RPMI7951 (cell line): Measurements from ENCODE around the gene MFN2. TPM values are rescaled to one million over a fixed set of nuclear protein-coding genes. Genes with fewer than 3 reads are reported as not detected.
A peak's percentile ranks its signal among the peaks of the same experiment; 100 is the strongest.

Experiments
- DNase-seq: peaks from one replicate; pipeline ENCODE4 v3.0.0-alpha.2; 2012; ENCODE audit warnings: low read depth
- total RNA-seq: library from RNA; depleted of rRNA; stranded (reverse); fragments of >200 nt; shearing (Covaris generic); gene quantifications from 2 replicates; pipeline ENCODE4 v1.2.3, GENCODE V29; 2014; rRNA removed

MFN2 gene
- total RNA-seq, 1 experiment from 2014 or later, result 36.0 TPM

DNA sequence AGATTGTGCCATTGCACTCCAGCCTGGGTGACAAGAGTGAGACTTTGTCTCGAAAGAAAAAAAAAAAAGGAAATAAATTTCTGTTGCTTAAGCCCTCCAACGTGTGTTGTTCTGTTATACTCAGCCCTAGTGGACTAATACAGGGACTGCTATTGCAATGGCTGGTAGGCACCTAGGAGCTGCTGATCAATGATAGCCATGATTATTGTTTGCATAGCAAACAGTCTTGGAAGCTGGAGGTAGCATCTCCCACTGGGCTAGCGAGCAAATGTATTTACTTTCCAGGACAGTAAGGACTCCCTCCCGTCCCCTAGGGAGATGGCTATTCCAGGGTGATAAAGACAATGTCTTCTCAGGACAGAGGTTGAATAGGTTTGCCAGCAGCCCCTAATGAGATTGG is 69.4 kb downstream of the MFN2 start:
- no peak for DNase-seq

DNA sequence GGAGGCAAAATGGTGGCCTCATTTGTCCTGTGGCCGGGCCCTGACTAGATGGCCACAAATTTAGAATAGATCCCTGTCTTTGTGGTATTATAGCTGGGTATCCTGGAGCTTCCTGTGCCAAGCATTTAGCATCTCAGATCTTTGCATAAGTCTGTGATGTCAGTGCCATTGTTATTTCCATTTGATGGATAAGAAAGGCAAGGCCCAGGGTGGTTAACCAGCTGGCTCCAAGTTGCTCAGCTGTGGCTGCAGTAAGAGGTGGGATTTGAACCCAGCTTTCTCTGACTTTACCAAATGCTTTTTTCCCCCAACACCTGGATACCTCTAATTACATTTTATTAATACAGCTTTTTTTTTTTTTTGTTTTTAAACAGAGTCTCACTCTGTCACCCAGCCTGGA is 71.1 kb downstream of the MFN2 start:
- no peak for DNase-seq

DNA sequence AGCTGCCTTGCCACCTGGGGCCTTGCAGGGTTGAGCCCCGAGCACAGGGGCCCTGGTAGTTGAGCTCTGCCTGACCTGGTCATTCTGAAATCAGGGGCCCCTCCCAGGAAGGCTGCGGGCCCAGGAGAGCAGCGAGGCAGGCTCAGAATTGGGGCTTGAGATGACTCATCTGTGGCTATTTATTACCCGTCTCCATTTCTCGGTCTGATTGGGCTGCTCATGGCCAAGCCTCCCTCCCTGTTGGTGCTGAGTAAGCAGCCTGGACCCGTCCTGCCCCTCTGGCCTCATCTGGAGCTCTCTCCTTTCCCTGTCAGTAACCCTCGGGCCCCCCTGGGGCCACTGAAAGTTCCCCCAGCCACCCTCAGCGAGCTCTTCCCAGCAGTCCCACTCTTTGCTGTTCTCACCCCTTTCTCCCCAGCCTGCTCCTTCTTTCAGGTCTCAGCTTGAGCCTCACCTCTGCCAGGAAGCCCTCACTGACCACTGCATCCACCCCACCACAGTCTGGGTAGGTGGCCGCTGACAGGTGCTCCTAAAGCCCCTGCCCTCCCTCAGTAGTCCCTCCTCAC is 71.8 kb downstream of the MFN2 start:
- peak; percentile 86 for DNase-seq

DNA sequence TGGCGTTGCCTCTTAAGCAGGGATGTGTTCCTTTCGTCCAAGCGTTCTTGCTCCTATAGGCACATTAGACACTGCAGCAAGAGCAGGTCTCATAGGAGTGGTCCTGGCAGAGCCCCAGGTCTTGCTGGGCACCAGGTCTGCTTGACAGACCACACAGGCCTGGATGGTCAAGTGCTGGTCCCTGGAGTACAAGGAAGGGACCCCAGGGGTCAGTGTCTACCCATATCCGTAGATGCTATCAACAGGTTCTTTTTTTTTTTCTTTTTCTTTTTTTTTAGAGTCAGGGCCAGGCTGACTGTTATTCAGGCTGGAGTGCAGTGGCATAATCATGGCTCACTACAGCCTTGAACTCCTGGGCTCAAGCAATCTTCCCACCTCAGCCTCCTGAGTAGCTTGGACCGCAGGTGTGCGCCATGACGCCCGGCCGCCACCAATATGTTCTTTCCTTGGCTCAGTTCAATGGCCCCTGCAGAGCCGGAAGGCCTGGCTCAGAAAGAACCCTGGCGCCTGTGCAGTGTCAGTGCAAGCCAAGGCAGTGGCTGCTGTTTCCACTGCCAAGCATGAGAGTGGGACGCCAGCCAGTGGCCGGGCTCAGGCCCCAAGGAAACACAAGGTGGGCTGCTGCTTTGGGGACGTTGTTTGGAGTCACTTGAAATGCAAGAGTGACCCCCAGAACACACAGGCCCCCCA is 72.9 kb downstream of the MFN2 start:
- no peak for DNase-seq

DNA sequence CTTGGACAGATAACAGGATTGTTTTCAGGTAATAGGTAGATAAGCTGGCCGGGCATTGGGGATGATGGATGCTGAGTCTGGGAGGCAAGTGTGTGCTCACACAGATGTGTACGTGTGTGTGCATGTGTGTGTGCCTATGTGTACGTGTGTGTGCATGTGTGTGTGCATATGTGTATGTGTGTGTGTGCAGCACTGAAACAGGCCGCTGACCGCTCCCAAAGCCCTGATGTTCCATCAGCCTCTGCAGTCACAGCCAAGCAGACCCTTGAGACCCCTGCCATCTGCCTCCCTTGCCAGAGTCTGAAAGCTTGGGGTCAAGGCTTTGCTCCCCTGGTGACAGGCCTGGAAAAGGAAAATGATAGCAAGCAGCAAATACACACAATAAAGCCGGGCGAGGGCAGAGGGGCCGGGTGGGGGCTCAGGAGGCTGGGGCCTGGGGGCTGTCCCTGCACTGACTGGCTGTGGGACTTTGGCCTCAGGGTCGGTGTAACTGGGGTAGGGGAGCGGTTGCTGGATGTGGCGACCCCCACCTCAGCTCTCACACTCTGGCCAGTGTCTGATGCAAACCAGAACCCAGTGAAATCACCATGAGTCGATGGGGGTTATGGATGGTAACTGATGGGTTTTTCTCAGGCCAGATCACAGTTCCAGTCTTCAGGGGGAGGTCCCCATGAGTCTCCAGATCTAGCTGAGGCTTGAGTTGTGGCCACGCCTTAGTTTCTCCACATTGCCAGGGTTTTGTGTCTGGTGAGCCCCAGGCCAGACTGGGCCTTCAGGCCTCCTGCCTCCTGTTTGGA is 73.7 kb downstream of the MFN2 start:
- DNase-seq, result no peak

DNA sequence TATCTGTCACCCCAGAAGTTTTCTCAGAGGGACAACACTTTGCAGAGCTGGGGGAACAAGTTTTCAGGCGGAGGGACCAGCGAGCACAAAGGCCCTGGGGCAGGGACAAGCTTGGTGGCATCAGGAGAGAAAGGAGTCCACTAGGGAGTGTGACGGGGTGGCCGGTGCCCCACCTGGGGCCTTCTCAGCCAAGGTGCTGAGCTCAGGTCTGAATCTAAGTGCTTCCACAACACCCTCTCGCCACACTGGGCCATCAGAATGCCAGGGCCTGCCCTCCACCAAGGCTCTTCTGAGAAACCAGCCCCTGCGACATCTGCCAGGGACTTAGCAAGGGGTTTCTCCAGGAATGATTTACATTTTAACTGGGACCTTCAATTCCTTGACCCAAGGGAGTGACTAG is 75.0 kb downstream of the MFN2 start:
- no peak for DNase-seq

DNA sequence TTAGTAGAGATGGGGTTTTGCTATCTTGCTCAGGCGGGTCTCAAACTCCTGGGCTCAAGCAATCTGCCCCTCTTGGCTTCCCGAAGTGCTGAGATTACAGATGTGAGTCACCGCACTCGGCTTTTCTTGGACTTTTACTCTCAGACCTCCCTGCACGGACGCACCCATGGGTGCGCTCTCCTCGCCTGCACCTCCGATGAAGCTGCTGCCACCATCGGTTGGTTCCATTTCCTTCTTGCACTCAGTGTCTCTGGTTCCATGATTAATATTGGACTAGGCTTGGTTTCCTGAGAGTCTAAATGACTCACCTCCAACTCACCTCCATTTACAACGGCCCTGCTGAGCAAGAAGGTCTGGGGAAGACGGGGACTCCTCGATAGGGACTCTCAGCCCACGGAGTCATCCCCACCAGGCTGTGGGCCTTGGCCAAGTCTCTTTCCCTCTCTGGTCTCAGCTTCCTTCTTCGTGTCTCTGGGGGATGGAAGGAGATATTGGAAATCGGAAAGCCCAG is 76.1 kb downstream of the MFN2 start:
- no peak for DNase-seq

DNA sequence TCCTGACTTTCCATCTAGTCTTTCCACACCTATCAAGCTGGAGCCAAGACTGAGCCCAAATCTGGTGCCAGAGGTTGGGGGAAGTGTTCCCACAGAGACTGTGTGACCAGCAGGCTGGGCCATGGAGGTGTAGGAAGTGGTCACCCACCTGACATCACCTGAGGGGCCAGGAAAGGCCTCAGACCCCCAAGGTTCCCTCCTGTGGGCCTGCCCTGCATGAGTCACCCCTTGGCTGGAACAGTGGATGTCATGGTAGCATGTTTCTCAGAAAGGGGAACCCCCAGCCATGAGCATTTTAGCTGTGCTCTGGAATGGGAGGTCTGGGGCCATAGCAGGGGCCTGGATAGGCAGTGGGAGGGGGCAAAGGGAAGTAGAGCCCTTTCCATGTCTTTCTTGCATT is 77.1 kb downstream of the MFN2 start:
- DNase-seq, result no peak

DNA sequence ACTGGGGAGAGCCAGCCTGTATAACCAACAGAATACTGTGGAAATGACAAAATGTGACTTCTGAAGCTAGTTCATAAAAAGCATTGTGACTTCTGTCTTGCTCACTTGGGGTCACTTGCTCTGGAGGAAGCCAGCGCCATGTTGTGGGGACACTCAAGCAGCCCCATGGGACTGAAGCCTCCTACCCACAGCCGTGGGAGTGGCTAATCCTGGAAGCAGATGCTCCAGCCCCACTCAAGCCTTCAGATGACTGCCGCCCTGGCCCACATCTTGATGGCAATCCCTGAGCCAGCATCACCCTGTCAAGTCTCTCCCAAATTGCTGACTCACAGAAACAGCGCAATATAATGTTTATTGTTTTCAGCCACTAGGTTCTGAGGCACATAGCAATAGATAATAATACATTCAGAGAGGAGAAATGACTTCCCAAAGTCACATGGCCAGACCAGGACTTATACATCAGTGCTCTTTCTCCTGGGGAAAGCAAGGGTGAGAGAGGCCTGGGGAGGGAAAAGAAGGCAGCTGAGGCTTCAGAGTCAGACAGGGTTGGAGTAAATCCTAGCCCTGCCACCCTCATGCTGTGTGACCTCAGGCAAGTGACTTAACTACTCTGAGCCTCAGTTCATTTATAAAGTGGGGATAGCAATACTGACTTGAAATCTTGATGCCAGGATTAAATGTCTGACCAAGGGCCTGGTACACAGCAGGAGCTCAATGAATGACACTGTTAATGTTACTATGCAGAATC is 77.9 kb downstream of the MFN2 start:
- DNase-seq, result no peak

DNA sequence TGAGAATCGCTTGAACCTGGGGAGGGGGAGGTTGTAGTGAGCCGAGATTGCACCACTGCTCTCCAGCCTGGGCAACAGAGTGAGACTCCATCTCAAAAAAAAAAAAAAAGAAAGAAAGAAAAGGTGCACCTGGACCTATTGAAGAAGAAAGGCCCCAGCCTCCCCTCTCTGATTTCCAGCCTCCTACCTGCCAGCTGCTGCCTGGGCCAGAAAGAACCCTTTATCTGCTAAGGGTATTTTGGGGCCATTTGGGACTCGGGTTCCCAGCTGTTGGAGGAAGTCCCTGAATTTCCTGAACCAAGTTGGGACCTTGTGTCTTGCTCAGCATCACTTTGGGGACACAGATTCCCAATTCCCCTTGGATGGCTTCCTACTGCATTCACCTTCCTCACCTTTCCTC is 79.0 kb downstream of the MFN2 start:
- DNase-seq, result no peak

DNA sequence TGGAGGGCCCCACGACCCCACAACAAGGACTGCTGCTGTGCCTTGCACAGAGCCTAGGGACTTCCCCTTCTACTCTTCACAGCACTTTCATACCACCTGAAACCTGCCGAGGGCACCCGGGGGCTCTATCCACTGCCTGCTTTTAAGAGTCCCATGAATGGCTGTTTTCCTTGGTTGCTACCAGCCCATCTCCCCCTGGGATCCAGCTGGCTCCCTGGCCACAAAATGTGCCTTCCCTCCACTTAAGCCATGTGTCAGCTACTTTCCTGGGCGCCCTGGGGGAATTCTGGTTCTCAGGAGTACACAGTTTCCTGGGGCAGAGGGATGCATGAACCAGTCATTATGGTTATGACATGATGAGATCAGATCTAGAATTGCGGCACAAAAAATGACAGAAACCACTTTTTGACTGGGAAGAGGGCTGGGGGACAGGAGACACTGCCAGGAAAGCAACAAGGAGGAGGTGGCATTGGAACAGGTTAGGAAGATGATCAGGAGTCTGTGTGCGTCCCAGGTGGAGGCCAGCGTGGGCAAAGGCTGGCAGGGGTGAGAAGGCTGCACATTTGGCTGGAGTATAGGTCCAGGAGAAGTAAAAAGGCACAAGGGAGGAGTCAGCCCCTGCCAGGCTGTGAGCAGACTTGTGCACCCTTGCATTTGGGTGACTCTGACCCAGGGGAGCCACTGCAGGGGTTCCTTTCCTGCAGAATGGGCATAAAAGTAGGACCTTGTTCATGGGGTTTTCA is 79.6 kb downstream of the MFN2 start:
- no peak for DNase-seq

DNA sequence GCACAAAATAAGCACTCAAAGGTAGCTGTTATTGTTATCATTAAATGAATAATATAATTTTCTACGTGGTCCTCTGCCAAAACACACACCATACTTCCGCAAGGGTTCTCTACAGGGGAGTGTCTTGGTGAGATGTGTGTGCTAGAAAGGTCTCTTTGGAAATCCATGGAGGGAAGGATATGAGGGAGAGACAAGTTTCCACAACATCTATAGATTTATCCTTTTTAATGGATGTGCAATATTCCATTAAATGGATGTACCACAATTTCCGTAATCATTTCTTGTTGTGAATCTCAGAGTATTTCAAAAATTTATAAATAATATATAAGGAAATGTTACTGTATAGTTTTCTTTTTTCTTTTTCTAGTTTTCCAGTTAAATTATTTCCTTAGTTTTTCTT is 80.3 kb downstream of the MFN2 start:
- DNase-seq, result no peak

Other genes with a start within 250 kb of the MFN2 start
- gene AGTRAP, start 244.3 kb upstream of the MFN2 start, total RNA-seq, result 53.5 and 94.5 TPM in 2 replicates
- not detected in 2 replicates for gene C1orf167, start 218.3 kb upstream of the MFN2 start, total RNA-seq
- gene MTHFR, start 174.5 kb upstream of the MFN2 start, total RNA-seq, result 3.2 and 3.4 TPM in 2 replicates
- gene CLCN6, start 174.3 kb upstream of the MFN2 start, total RNA-seq, result 5.5 and 6.2 TPM in 2 replicates
- gene NPPA, start 132.7 kb upstream of the MFN2 start, total RNA-seq, result not detected in 2 replicates
- gene NPPB, start 121.5 kb upstream of the MFN2 start, total RNA-seq, result not detected in 2 replicates
- 53.2 and 58.2 TPM in 2 replicates for gene KIAA2013, start 54.0 kb upstream of the MFN2 start, total RNA-seq
- gene PLOD1, start 45.7 kb upstream of the MFN2 start, total RNA-seq, result 395 and 413 TPM in 2 replicates
- gene MIIP, start 39.1 kb downstream of the MFN2 start, total RNA-seq, result 25.1 and 35.0 TPM in 2 replicates
- gene TNFRSF8, start 82.9 kb downstream of the MFN2 start, total RNA-seq, result not detected in 2 replicates
- not detected in 2 replicates for gene TNFRSF1B, start 186.5 kb downstream of the MFN2 start, total RNA-seq
- gene VPS13D, start 249.6 kb downstream of the MFN2 start, total RNA-seq, result 13.6 and 15.0 TPM in 2 replicates